IPS-NIHi7 (cell line): Measurements from ENCODE around the gene IGFLR1.

ENCODE experiments used
- DNase-seq: peaks from one replicate; pipeline ENCODE4 v3.0.0; 2012; ENCODE audit warnings: mixed read lengths; ENCODE audit errors: extremely low spot score

Gene IGFLR1

GRCh38 chr19:35755550-35756376 is 13.5 kb upstream of the IGFLR1 start:
- no peak for DNase-seq

GRCh38 chr19:35755131-35755549 is 12.9 kb upstream of the IGFLR1 start:
- DNase-seq: no peak

- DNase-seq: no peak
These were observed 12.3 kb upstream of the IGFLR1 start for GRCh38 chr19:35754370-35755130.

GRCh38 chr19:35753634-35754369 is 11.6 kb upstream of the IGFLR1 start:
- no peak for DNase-seq

- DNase-seq: no peak
These were observed 10.6 kb upstream of the IGFLR1 start for GRCh38 chr19:35752746-35753350.

GRCh38 chr19:35751839-35752745 is 9.8 kb upstream of the IGFLR1 start:
- no peak for DNase-seq

GRCh38 chr19:35750167-35750566 is 7.9 kb upstream of the IGFLR1 start:
- DNase-seq: no peak

- peak; percentile 88 for DNase-seq
These were observed 6.1 kb upstream of the IGFLR1 start, which contains the start of gene LIN37 for GRCh38 chr19:35748106-35749020. Gene LIN37 (plus strand): TSS chr19:35748576. CDS start chr19:35748725, 149 bp downstream.

GRCh38 chr19:35746531-35746930 is 4.3 kb upstream of the IGFLR1 start:
- no peak for DNase-seq

GRCh38 chr19:35746087-35746462 is 3.8 kb upstream of the IGFLR1 start:
- no peak for DNase-seq

- peak; percentile 84 for DNase-seq
These were observed 3.3 kb upstream of the IGFLR1 start, which contains the start of the genes PSENEN and U2AF1L4 for GRCh38 chr19:35745328-35746086. Gene PSENEN (plus strand): TSS chr19:35745651. CDS start chr19:35745931, 280 bp downstream. Gene U2AF1L4 (minus strand): TSS chr19:35745418. CDS start chr19:35745391, 27 bp downstream.

GRCh38 chr19:35744430-35745327 is 2.4 kb upstream of the IGFLR1 start:
- peak; percentile 81 for DNase-seq

GRCh38 chr19:35743640-35744429 is 1.6 kb upstream of the IGFLR1 start:
- no peak for DNase-seq

- DNase-seq: no peak
These were observed 1.1 kb downstream of the IGFLR1 start for GRCh38 chr19:35741203-35741515.

- peak; percentile 100 for DNase-seq
These were observed 1.6 kb downstream of the IGFLR1 start for GRCh38 chr19:35740423-35741202.

- DNase-seq: no peak
These were observed 2.2 kb downstream of the IGFLR1 start for GRCh38 chr19:35740108-35740422.
